GM18507 (cell line): ENCODE data around the gene KCNH4.

Experiments used
- DNase-seq: peaks from one replicate; pipeline ENCODE4 v3.0.0; 2011; ENCODE audit warnings: low read depth; ENCODE audit not compliant: insufficient read length; ENCODE audit errors: extremely low spot score
- FAIRE-seq: peaks from 2 replicates; lab custom pipeline; 2011; peaks lifted over from hg19 to GRCh38; lab: Jason Lieb, UNC

KCNH4 gene

GRCh38 chr17:42107597-42108576, 73.1 kb downstream of the KCNH4 start:
- DNase-seq (peak; percentile 97), FAIRE-seq (peak; percentile 96)

DNA sequence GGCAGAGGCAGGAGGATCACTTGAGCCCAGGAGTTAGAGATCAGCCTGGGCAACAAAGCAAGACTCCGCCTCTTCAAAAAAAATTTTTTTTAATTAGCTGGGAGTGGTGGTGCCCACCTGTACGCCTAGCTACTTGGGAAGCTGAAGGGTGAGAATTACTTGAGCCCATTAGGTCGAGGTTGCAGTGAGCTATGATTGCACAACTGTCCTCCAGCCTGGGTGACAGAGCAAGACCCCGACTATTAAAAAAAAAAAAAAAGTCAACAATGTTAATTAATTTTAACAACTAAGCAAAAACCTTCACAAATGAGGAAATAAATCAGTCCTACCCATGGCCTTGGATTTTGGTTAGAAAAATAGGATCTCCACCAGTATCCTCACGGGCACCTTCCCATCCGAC, 73.8 kb downstream of the KCNH4 start:
- FAIRE-seq = no peak
- no peak for DNase-seq
